Naive thymus-derived CD8-positive, alpha-beta T cell (primary cell): Measurements from ENCODE around the gene MAP3K5. TPM values are rescaled to one million over a fixed set of nuclear protein-coding genes. Genes with fewer than 3 reads are reported as not detected.
A peak's percentile ranks its signal among the peaks of the same experiment; 100 is the strongest.
"Not testable (repeated sequence)": the region's sequence is repeated elsewhere in the genome, so short reads cannot be mapped to it uniquely, and the experiment has no call there.

Source experiments
- ATAC-seq, 2 donors: fragments of 150-1000 bp; cut with Tn5 transposase in 1 of 2; sonication (Bioruptor Pico), chemical (Tn5 transposase) in 1 of 2; 1 replicate in 1 of 2; 2 replicates in 1 of 2; pipeline ENCODE4 v1.10.0; 2021; ENCODE audit warnings: mild to moderate bottlenecking in 2 of 2, moderate library complexity in 2 of 2
- POLR2A ChIA-PET: fragments of 350-600 bp; sonication (Branson Sonifier 250); formaldehyde crosslinking; loops from one replicate; lab custom pipeline; 2021; ENCODE audit warnings: antibody characterized with exemption; lab: Charles Lee
- DNase-seq, 10 donors: peaks; one replicate each; pipeline versions ENCODE4 v3.0.0 to v3.0.0-alpha.2; 2020 to 2022
- H3K27ac Mint-ChIP-seq, 10 donors: one replicate each; pipeline ENCODE4 v1.8.0; 2020 to 2022; ENCODE audit warnings: mild to moderate bottlenecking in 10 of 10, mixed read lengths in 10 of 10, moderate library complexity in 4 of 10, inconsistent platforms in 1 of 10
- H3K27me3 Mint-ChIP-seq, 5 donors: one replicate each; pipeline ENCODE4 v1.8.0; 2021 to 2022; ENCODE audit warnings: mixed read lengths in 5 of 5
- H3K36me3 Mint-ChIP-seq, 3 donors: one replicate each; pipeline ENCODE4 v1.8.0; 2020 to 2022; ENCODE audit warnings: mixed read lengths in 3 of 3, mild to moderate bottlenecking in 2 of 3, inconsistent platforms in 1 of 3
- H3K4me1 Mint-ChIP-seq, 4 donors: one replicate each; pipeline ENCODE4 v1.8.0; 2021 to 2022; ENCODE audit warnings: mixed read lengths in 4 of 4
- H3K4me3 Mint-ChIP-seq, 10 donors: one replicate each; pipeline ENCODE4 v1.8.0; 2020 to 2022; ENCODE audit warnings: mild to moderate bottlenecking in 10 of 10, mixed read lengths in 10 of 10, moderate library complexity in 6 of 10, inconsistent platforms in 1 of 10
- H3K9me3 Mint-ChIP-seq, 9 donors: one replicate each; pipeline ENCODE4 v1.8.0; 2020 to 2022; ENCODE audit warnings: mixed read lengths in 9 of 9, mild to moderate bottlenecking in 3 of 9, inconsistent platforms in 1 of 9, moderate library complexity in 1 of 9
- polyA plus RNA-seq, 3 donors: library from polyadenylated mRNA; unstranded; fragments of 300-500 nt; fragmentation: Illumina TruSeq; gene quantifications; one replicate each; pipeline ENCODE4 v1.2.3, GENCODE V29; 2021
- total RNA-seq, 8 experiments: library from RNA in 2 of 8; stranded (reverse) in 2 of 8; gene quantifications; one replicate each; pipeline ENCODE4 v1.2.3 and lab custom pipeline; 2021 to 2026

Gene MAP3K5
- total and polyA plus RNA-seq, 5 experiments from 2014 or later = 3.0 to 8.7 (median 4.5) TPM

- no peaks in the 10 kb centered on the region for H3K27me3 Mint-ChIP-seq
- peaks cover under 1 to 7% (median 2%) of the 10 kb centered on the region in 3 donors for H3K36me3 Mint-ChIP-seq
- H3K4me1 Mint-ChIP-seq = peaks cover 0 to 7% (median 4%) of the 10 kb centered on the region in 4 donors
- peaks cover 0 to 5% (median 0%) of the 10 kb centered on the region in 9 donors for H3K9me3 Mint-ChIP-seq
- DNase-seq (no peak), ATAC-seq (no peak)
- POLR2A ChIA-PET = no interaction called here
- H3K27ac Mint-ChIP-seq = peak overlapping the region in 2 of 10 donors; percentile 7 to 17
- no peak overlapping the region for H3K4me3 Mint-ChIP-seq
Measured at GRCh38 chr6:136710877-136711552, 81.3 kb downstream of the MAP3K5 start.

- Mint-ChIP-seq H3K9me3 (peaks cover 0 to 5% (median 0%) of the 10 kb centered on the region in 9 donors), H3K36me3 (peaks cover 0 to 10% (median 8%) of the 10 kb centered on the region in 3 donors), H3K27me3 (no peaks in the 10 kb centered on the region), H3K4me1 (peaks cover 0 to 7% (median 4%) of the 10 kb centered on the region in 4 donors), H3K4me3 (no peak overlapping the region), H3K27ac (peak overlapping the region in 1 of 10 donors; percentile 15)
- no peak for DNase-seq
- POLR2A ChIA-PET = no interaction called here
- no peak for ATAC-seq
Measured at GRCh38 chr6:136709429-136709828, 82.8 kb downstream of the MAP3K5 start.

GRCh38 chr6:136706430-136706829 lies 85.8 kb downstream of the MAP3K5 start:
- DNase-seq (no peak), ATAC-seq (no peak)
- Mint-ChIP-seq H3K27ac (no peak overlapping the region), H3K36me3 (peaks cover 0 to 12% (median 7%) of the 10 kb centered on the region in 3 donors), H3K27me3 (no peaks in the 10 kb centered on the region), H3K4me3 (no peak overlapping the region), H3K4me1 (peaks cover 0 to 9% (median 5%) of the 10 kb centered on the region in 4 donors), H3K9me3 (no peaks in the 10 kb centered on the region)
- POLR2A ChIA-PET = no interaction called here

GRCh38 chr6:136703331-136703865 lies 88.9 kb downstream of the MAP3K5 start:
- Mint-ChIP-seq H3K27me3 (no peaks in the 10 kb centered on the region), H3K4me1 (peaks cover 0 to 20% (median 11%) of the 10 kb centered on the region in 4 donors), H3K36me3 (peaks cover 0 to 13% (median 7%) of the 10 kb centered on the region in 3 donors), H3K27ac (peak overlapping the region in 1 of 10 donors; percentile 46), H3K4me3 (no peak overlapping the region), H3K9me3 (no peaks in the 10 kb centered on the region)
- no peak for ATAC-seq
- POLR2A ChIA-PET = no interaction called here
- no peak for DNase-seq

- Mint-ChIP-seq H3K36me3 (peaks cover 0 to 29% (median 14%) of the 10 kb centered on the region in 3 donors), H3K4me3 (no peak overlapping the region), H3K9me3 (no peaks in the 10 kb centered on the region), H3K27ac (peak overlapping the region in 2 of 10 donors; percentile 56 to 65), H3K4me1 (peaks cover 0 to 20% (median 7%) of the 10 kb centered on the region in 4 donors), H3K27me3 (no peaks in the 10 kb centered on the region)
- POLR2A ChIA-PET = interaction anchor here (1.0 kb wide), 1 partner anchor 90 kb away, joined by 3 read pairs; no protein-coding TSS in a partner anchor
- DNase-seq = no peak
- no peak for ATAC-seq
Measured at GRCh38 chr6:136701045-136701444, 91.2 kb downstream of the MAP3K5 start.

GRCh38 chr6:136699358-136699757 lies 92.9 kb downstream of the MAP3K5 start:
- no peak for DNase-seq
- no peak for ATAC-seq
- H3K27me3 Mint-ChIP-seq = no peaks in the 10 kb centered on the region
- peaks cover 0 to 20% (median 7%) of the 10 kb centered on the region in 4 donors for H3K4me1 Mint-ChIP-seq
- no peak overlapping the region for H3K4me3 Mint-ChIP-seq
- no peaks in the 10 kb centered on the region for H3K9me3 Mint-ChIP-seq
- peak overlapping the region in 2 of 10 donors; percentile 10 to 67 for H3K27ac Mint-ChIP-seq
- H3K36me3 Mint-ChIP-seq = peaks cover 0 to 38% (median 11%) of the 10 kb centered on the region in 3 donors
- POLR2A ChIA-PET = no interaction called here

GRCh38 chr6:136696783-136697364 lies 95.4 kb downstream of the MAP3K5 start:
- no peaks in the 10 kb centered on the region for H3K27me3 Mint-ChIP-seq
- H3K36me3 Mint-ChIP-seq = peaks cover 0 to 49% (median 10%) of the 10 kb centered on the region in 3 donors
- no peak overlapping the region for H3K4me3 Mint-ChIP-seq
- no peak overlapping the region for H3K27ac Mint-ChIP-seq
- H3K4me1 Mint-ChIP-seq = peaks cover 0 to 10% (median 7%) of the 10 kb centered on the region in 4 donors
- H3K9me3 Mint-ChIP-seq = no peaks in the 10 kb centered on the region
- no peak for ATAC-seq
- POLR2A ChIA-PET = no interaction called here
- no peak for DNase-seq

- DNase-seq (no peak), ATAC-seq (no peak)
- Mint-ChIP-seq H3K27ac (no peak overlapping the region), H3K27me3 (no peaks in the 10 kb centered on the region), H3K36me3 (peaks cover 0 to 52% (median 10%) of the 10 kb centered on the region in 3 donors), H3K4me1 (peaks cover 0 to 10% (median 6%) of the 10 kb centered on the region in 4 donors), H3K4me3 (no peak overlapping the region), H3K9me3 (no peaks in the 10 kb centered on the region)
- POLR2A ChIA-PET = no interaction called here
Measured at GRCh38 chr6:136696238-136696637, 96.0 kb downstream of the MAP3K5 start.

GRCh38 chr6:136695412-136695811 lies 96.9 kb downstream of the MAP3K5 start:
- no peaks in the 10 kb centered on the region for H3K27me3 Mint-ChIP-seq
- peaks cover 0 to 58% (median 14%) of the 10 kb centered on the region in 3 donors for H3K36me3 Mint-ChIP-seq
- POLR2A ChIA-PET = no interaction called here
- peaks cover 0 to 7% (median 4%) of the 10 kb centered on the region in 4 donors for H3K4me1 Mint-ChIP-seq
- no peaks in the 10 kb centered on the region for H3K9me3 Mint-ChIP-seq
- no peak overlapping the region for H3K27ac Mint-ChIP-seq
- ATAC-seq (no peak), DNase-seq (no peak)
- no peak overlapping the region for H3K4me3 Mint-ChIP-seq

- Mint-ChIP-seq H3K9me3 (no peaks in the 10 kb centered on the region), H3K4me3 (no peak overlapping the region), H3K4me1 (no peaks in the 10 kb centered on the region), H3K27ac (no peak overlapping the region), H3K27me3 (no peaks in the 10 kb centered on the region), H3K36me3 (peaks cover 0 to 61% (median 19%) of the 10 kb centered on the region in 3 donors)
- DNase-seq (no peak), ATAC-seq (no peak)
- POLR2A ChIA-PET = interaction anchor here (1.0 kb wide), 2 partner anchors 65 to 96 kb away, joined by 3 read pairs; no protein-coding TSS in a partner anchor
Measured at GRCh38 chr6:136693090-136693489, 99.2 kb downstream of the MAP3K5 start.

GRCh38 chr6:136687894-136688293 lies 104.4 kb downstream of the MAP3K5 start:
- H3K4me3 Mint-ChIP-seq, POLR2A ChIA-PET, H3K27me3 Mint-ChIP-seq, H3K9me3 Mint-ChIP-seq, ATAC-seq, DNase-seq: not testable (repeated sequence)
- peaks cover 0 to 36% (median 32%) of the 10 kb centered on the region in 3 donors for H3K36me3 Mint-ChIP-seq
- H3K27ac Mint-ChIP-seq = peak overlapping the region in 1 of 10 donors; percentile 20
- peaks cover 0 to 11% (median under 1%) of the 10 kb centered on the region in 4 donors for H3K4me1 Mint-ChIP-seq

- POLR2A ChIA-PET = no interaction called here
- no peak for DNase-seq
- H3K4me3 Mint-ChIP-seq = no peak overlapping the region
- ATAC-seq = no peak
- peaks cover 0 to 8% (median 4%) of the 10 kb centered on the region in 9 donors for H3K9me3 Mint-ChIP-seq
- H3K27ac Mint-ChIP-seq = no peak overlapping the region
- no peaks in the 10 kb centered on the region for H3K27me3 Mint-ChIP-seq
- H3K4me1 Mint-ChIP-seq = peaks cover 0 to 11% (median under 1%) of the 10 kb centered on the region in 4 donors
- H3K36me3 Mint-ChIP-seq = peaks cover 0 to 37% (median 29%) of the 10 kb centered on the region in 3 donors
Measured at GRCh38 chr6:136685540-136686108, 106.7 kb downstream of the MAP3K5 start.
